Naive thymus-derived CD4-positive, alpha-beta T cell (primary cell): ENCODE measurements around the gene PTPRK. TPM values are rescaled to one million over a fixed set of nuclear protein-coding genes. Genes with fewer than 3 reads are reported as not detected.

Experiments used
- ATAC-seq: fragments of 150-1000 bp; cut with Tn5 transposase; 2 replicates; pipeline ENCODE4 v1.10.0; 2021; ENCODE audit warnings: mild to moderate bottlenecking, moderate library complexity
- CTCF ChIA-PET: fragments of 350-600 bp; sonication (Branson Sonifier 250); formaldehyde crosslinking; loops from one replicate; lab custom pipeline; 2021; ENCODE audit warnings: antibody characterized with exemption; lab: Charles Lee
- POLR2A ChIA-PET: fragments of 350-600 bp; sonication (Branson Sonifier 250); formaldehyde crosslinking; loops from one replicate; lab custom pipeline; 2021; ENCODE audit warnings: antibody characterized with exemption, inconsistent platforms; lab: Charles Lee
- DNase-seq, 9 donors: peaks; one replicate each; pipeline versions ENCODE4 v3.0.0 to v3.0.0-alpha.2; 2020 to 2022; ENCODE audit warnings: mixed read lengths in 1 of 9
- H3K27ac ChIP-seq: one replicate; pipeline ENCODE4 v1.7.0; 2013; ENCODE audit warnings: mild to moderate bottlenecking, low read depth, low read length, moderate library complexity
- H3K27me3 ChIP-seq, 2 donors: one replicate each; pipeline ENCODE4 v1.7.0; 2013; ENCODE audit warnings: low read length in 2 of 2, mild to moderate bottlenecking in 2 of 2, moderate library complexity in 2 of 2; ENCODE audit not compliant: control insufficient read depth in 2 of 2, insufficient read depth in 2 of 2
- H3K36me3 ChIP-seq, 3 experiments: 1 replicate in 2 of 3; 2 replicates in 1 of 3; pipeline ENCODE4 v1.7.0; 2013; ENCODE audit warnings: low read length in 3 of 3, mild to moderate bottlenecking in 3 of 3, moderate library complexity in 1 of 3; ENCODE audit not compliant: insufficient read depth in 3 of 3, control insufficient read depth in 2 of 3
- H3K4me1 ChIP-seq, 2 donors: one replicate each; pipeline ENCODE4 v1.7.0; 2013; ENCODE audit warnings: low read length in 2 of 2, mild to moderate bottlenecking in 2 of 2, moderate library complexity in 1 of 2; ENCODE audit not compliant: control insufficient read depth in 2 of 2, insufficient read depth in 2 of 2
- H3K4me3 ChIP-seq: 2 replicates; pipeline ENCODE4 v1.7.0; 2013; ENCODE audit warnings: mild to moderate bottlenecking, low read length
- H3K9me3 ChIP-seq, 3 experiments: 1 replicate in 2 of 3; 2 replicates in 1 of 3; pipeline ENCODE4 v1.7.0; 2013; ENCODE audit warnings: low read length in 3 of 3; ENCODE audit not compliant: control insufficient read depth in 2 of 3
- H3K27ac Mint-ChIP-seq, 9 donors: one replicate each; pipeline ENCODE4 v1.8.0; 2020 to 2022; ENCODE audit warnings: mixed read lengths in 9 of 9, mild to moderate bottlenecking in 8 of 9, moderate library complexity in 5 of 9, inconsistent platforms in 2 of 9
- H3K27me3 Mint-ChIP-seq, 5 donors: one replicate each; pipeline ENCODE4 v1.8.0; 2021 to 2022; ENCODE audit warnings: mixed read lengths in 5 of 5, mild to moderate bottlenecking in 1 of 5
- H3K36me3 Mint-ChIP-seq, 5 donors: one replicate each; pipeline ENCODE4 v1.8.0; 2020 to 2022; ENCODE audit warnings: mixed read lengths in 5 of 5, mild to moderate bottlenecking in 3 of 5, inconsistent platforms in 1 of 5
- H3K4me1 Mint-ChIP-seq, 7 donors: one replicate each; pipeline ENCODE4 v1.8.0; 2020 to 2022; ENCODE audit warnings: mixed read lengths in 7 of 7, mild to moderate bottlenecking in 3 of 7, inconsistent platforms in 1 of 7
- H3K4me3 Mint-ChIP-seq, 10 donors: one replicate each; pipeline ENCODE4 v1.8.0; 2020 to 2022; ENCODE audit warnings: mild to moderate bottlenecking in 10 of 10, mixed read lengths in 10 of 10, moderate library complexity in 6 of 10, inconsistent platforms in 2 of 10
- H3K9me3 Mint-ChIP-seq, 11 donors: one replicate each; pipeline ENCODE4 v1.8.0; 2020 to 2022; ENCODE audit warnings: mixed read lengths in 11 of 11, mild to moderate bottlenecking in 4 of 11, inconsistent platforms in 1 of 11, moderate library complexity in 1 of 11
- intact Hi-C, 2 donors: fragments of 100-400 bp; cut with micrococcal nuclease; formaldehyde crosslinking; loops; one replicate each; pipeline ENCODE4 v1.15.1; 2023
- polyA plus RNA-seq, 2 donors: library from polyadenylated mRNA; unstranded; fragments of 300-500 nt; fragmentation: Illumina TruSeq; gene quantifications; one replicate each; pipeline ENCODE4 v1.2.3, GENCODE V29; 2021
- total RNA-seq, 6 experiments: library from RNA in 5 of 6; stranded (reverse) in 5 of 6; gene quantifications; 1 replicate in 5 of 6; 2 replicates in 1 of 6; pipeline ENCODE4 v1.2.3 and lab custom pipeline; 2021 to 2026

The PTPRK gene
- total and polyA plus RNA-seq, 7 experiments from 2014 or later = 1.3 to 6.5 (median 2.3) TPM

DNA sequence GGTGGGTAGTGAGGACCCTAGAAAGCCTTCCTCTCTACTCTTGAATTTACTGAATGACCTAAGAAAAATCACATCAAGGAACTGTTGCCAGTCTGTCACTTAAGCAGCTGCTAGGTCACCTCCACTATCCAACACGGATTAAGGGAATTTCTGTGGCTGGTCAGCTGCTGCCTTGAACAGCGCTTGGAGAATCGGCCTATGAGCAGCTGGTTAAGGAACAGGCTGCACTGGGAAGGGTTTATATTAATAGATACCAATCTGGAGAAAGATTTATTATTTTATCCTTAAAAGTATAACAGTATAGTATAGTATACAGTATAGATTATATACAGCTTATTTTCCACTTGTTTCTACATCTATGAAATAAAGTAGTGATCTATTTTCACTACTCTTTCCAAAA lies 6.5 kb downstream of the PTPRK start:
- H3K27ac Mint-ChIP-seq = no peak overlapping the region
- Histone ChIP-seq H3K27me3 (no peaks in the 10 kb centered on the region), H3K9me3 (no peaks in the 10 kb centered on the region), H3K4me3 (no peak overlapping the region), H3K4me1 (peaks cover 4 to 5% of the 10 kb centered on the region in 2 donors), H3K27ac (no peak overlapping the region), H3K36me3 (no peaks in the 10 kb centered on the region)
- H3K27me3 Mint-ChIP-seq = peaks cover 26 to 57% (median 44%) of the 10 kb centered on the region in 5 donors
- intact Hi-C loops = no loop called here
- DNase-seq (no peak), ATAC-seq (no peak)
- no peak overlapping the region for H3K4me3 Mint-ChIP-seq
- H3K9me3 Mint-ChIP-seq = no peaks in the 10 kb centered on the region
- ChIA-PET CTCF (interaction anchor here (0.6 to 1.9 kb wide), 2 partner anchors 16 to 658 kb away, joined by 3 to 5 read pairs; no protein-coding TSS in a partner anchor), POLR2A (interaction anchor here (0.8 kb wide), 1 partner anchor 679 kb away, joined by 3 read pairs; no protein-coding TSS in a partner anchor)
- peaks cover 3 to 6% (median 5%) of the 10 kb centered on the region in 7 donors for H3K4me1 Mint-ChIP-seq
- no peaks in the 10 kb centered on the region for H3K36me3 Mint-ChIP-seq

DNA sequence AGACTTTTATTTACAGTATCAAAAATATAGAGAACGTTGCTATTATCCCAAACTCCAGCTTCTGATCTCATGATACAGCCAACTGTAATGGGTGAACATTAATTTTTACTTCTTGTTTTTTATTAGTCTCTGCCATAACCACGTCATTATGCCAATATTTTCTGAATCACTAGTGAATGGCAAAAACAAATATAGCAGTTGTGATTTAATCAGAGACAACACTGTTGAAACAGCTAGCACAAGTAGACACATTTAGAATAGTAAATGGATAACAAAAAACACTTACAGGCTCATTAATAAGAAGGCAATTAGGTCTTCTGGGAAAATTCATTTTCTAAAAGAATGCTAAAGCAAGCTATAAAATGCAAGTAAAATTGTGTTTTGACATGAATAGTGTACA lies 8.1 kb downstream of the PTPRK start:
- Histone ChIP-seq H3K27me3 (no peaks in the 10 kb centered on the region), H3K4me3 (no peak overlapping the region), H3K27ac (no peak overlapping the region), H3K4me1 (no peaks in the 10 kb centered on the region), H3K9me3 (no peaks in the 10 kb centered on the region), H3K36me3 (no peaks in the 10 kb centered on the region)
- ChIA-PET CTCF (no interaction called here), POLR2A (no interaction called here)
- no peak overlapping the region for H3K4me3 Mint-ChIP-seq
- no peak overlapping the region for H3K27ac Mint-ChIP-seq
- ATAC-seq (no peak), DNase-seq (no peak)
- H3K9me3 Mint-ChIP-seq = no peaks in the 10 kb centered on the region
- no peaks in the 10 kb centered on the region for H3K36me3 Mint-ChIP-seq
- H3K4me1 Mint-ChIP-seq = no peaks in the 10 kb centered on the region
- peaks cover 13 to 42% (median 31%) of the 10 kb centered on the region in 5 donors for H3K27me3 Mint-ChIP-seq
- intact Hi-C loops = no loop called here

DNA sequence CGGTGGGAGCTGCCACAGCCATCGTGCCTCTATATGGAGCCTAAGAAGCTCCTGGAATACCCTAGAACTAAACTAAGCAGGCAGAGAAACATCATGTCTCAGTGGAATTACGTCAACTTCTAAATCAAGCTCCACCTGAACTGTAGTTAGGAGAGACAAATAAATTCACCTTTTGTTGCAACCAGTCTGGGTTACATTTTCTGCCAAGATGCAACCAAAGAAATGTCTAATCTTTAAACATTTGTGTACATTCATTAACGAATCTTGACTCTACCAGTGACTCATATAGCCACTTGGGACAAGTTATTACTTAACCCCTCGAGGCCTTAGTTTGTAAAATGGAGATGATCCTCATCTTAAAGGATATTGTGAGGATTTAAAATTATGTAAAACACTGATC lies 8.9 kb downstream of the PTPRK start:
- POLR2A ChIA-PET = no interaction called here
- H3K27ac Mint-ChIP-seq = no peak overlapping the region
- ATAC-seq (no peak), DNase-seq (no peak)
- H3K27ac ChIP-seq = no peak overlapping the region
- no peaks in the 10 kb centered on the region for H3K4me1 Mint-ChIP-seq
- peaks cover 6 to 34% (median 23%) of the 10 kb centered on the region in 5 donors for H3K27me3 Mint-ChIP-seq
- no peaks in the 10 kb centered on the region for H3K36me3 ChIP-seq
- no peaks in the 10 kb centered on the region for H3K9me3 Mint-ChIP-seq
- H3K4me3 Mint-ChIP-seq = no peak overlapping the region
- H3K4me1 ChIP-seq = no peaks in the 10 kb centered on the region
- intact Hi-C loops = no loop called here
- no peaks in the 10 kb centered on the region for H3K27me3 ChIP-seq
- H3K36me3 Mint-ChIP-seq = no peaks in the 10 kb centered on the region
- no peak overlapping the region for H3K4me3 ChIP-seq
- CTCF ChIA-PET = interaction anchor here (0.6 kb wide), 1 partner anchor 21 kb away, joined by 3 read pairs; no protein-coding TSS in a partner anchor
- no peaks in the 10 kb centered on the region for H3K9me3 ChIP-seq

DNA sequence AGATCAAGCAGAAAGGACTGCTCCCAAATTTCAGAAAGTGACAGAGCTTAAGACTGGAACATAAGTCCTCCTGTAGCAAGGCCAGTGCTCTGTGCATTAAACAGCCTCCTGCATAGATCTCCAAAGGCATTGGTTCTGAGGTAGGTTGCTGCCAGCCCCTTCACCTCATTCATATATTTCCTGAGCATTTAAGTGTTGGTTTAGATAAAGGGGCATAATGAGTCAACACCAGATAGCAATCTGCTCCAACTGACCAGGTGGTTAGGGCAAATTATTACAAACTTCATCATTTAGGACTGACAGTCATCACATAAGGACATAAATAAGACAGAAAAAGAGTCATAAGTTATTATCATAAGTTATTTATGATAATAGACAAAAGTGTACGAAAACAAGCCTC lies 10.7 kb downstream of the PTPRK start:
- no peak overlapping the region for H3K4me3 Mint-ChIP-seq
- DNase-seq = no peak
- H3K27ac Mint-ChIP-seq = no peak overlapping the region

DNA sequence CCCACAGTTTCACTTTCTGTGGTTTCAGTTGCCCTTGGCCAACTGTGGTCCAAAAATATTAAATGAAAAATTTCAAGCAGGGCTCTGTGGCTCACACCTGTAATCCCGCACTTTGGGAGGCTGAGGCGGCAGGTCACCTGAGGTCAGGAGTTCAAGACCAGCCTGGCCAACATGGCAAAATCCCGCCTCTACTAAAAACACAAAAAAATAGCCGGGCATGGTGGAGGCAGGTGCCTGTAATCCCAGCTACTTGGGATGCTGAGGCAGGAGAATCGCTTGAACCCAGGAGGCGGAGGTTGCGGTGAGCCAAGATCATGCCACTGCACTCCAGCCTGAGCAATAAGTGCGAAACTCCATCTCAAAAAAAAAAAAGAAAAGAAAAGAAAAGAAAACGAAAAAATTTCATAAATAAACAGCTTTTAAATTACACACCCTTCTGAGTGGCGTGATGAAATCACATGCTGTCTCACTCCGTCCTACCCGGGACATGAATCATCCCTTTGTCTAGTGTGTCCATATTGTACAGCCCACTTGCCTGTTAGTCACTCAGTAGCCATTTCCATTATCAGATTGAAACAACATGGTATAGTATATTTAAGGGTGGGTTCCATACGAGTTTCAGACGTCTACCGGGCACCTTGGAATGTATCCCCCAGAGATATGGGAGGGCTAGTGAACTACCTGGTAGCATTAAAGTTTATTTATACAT lies 11.7 kb downstream of the PTPRK start:
- Histone ChIP-seq H3K4me3 (no peak overlapping the region), H3K4me1 (no peaks in the 10 kb centered on the region), H3K36me3 (no peaks in the 10 kb centered on the region), H3K9me3 (no peaks in the 10 kb centered on the region), H3K27me3 (no peaks in the 10 kb centered on the region), H3K27ac (no peak overlapping the region)
- peaks cover 0 to 13% (median 11%) of the 10 kb centered on the region in 5 donors for H3K27me3 Mint-ChIP-seq
- intact Hi-C loops = no loop called here
- ATAC-seq (no peak), DNase-seq (no peak)
- H3K4me1 Mint-ChIP-seq = no peaks in the 10 kb centered on the region
- no peaks in the 10 kb centered on the region for H3K36me3 Mint-ChIP-seq
- no peak overlapping the region for H3K4me3 Mint-ChIP-seq
- POLR2A ChIA-PET = no interaction called here
- H3K9me3 Mint-ChIP-seq = no peaks in the 10 kb centered on the region
- CTCF ChIA-PET = no interaction called here
- H3K27ac Mint-ChIP-seq = no peak overlapping the region

More for the DNA sequence above, 10.7 kb downstream of the PTPRK start:
- intact Hi-C loops = no loop called here
- CTCF ChIA-PET = interaction anchor here (0.8 kb wide), 1 partner anchor 1247 kb away, joined by 3 read pairs; no protein-coding TSS in a partner anchor
- no peaks in the 10 kb centered on the region for H3K4me1 ChIP-seq
- peaks cover 0 to 19% (median 16%) of the 10 kb centered on the region in 5 donors for H3K27me3 Mint-ChIP-seq
- no peaks in the 10 kb centered on the region for H3K36me3 Mint-ChIP-seq
- H3K9me3 ChIP-seq = no peaks in the 10 kb centered on the region
- no peaks in the 10 kb centered on the region for H3K4me1 Mint-ChIP-seq
- no peak overlapping the region for H3K27ac ChIP-seq
- H3K4me3 ChIP-seq = no peak overlapping the region
- no peaks in the 10 kb centered on the region for H3K36me3 ChIP-seq
- H3K27me3 ChIP-seq = no peaks in the 10 kb centered on the region
- H3K9me3 Mint-ChIP-seq = no peaks in the 10 kb centered on the region
- POLR2A ChIA-PET = no interaction called here
- no peak for ATAC-seq

DNA sequence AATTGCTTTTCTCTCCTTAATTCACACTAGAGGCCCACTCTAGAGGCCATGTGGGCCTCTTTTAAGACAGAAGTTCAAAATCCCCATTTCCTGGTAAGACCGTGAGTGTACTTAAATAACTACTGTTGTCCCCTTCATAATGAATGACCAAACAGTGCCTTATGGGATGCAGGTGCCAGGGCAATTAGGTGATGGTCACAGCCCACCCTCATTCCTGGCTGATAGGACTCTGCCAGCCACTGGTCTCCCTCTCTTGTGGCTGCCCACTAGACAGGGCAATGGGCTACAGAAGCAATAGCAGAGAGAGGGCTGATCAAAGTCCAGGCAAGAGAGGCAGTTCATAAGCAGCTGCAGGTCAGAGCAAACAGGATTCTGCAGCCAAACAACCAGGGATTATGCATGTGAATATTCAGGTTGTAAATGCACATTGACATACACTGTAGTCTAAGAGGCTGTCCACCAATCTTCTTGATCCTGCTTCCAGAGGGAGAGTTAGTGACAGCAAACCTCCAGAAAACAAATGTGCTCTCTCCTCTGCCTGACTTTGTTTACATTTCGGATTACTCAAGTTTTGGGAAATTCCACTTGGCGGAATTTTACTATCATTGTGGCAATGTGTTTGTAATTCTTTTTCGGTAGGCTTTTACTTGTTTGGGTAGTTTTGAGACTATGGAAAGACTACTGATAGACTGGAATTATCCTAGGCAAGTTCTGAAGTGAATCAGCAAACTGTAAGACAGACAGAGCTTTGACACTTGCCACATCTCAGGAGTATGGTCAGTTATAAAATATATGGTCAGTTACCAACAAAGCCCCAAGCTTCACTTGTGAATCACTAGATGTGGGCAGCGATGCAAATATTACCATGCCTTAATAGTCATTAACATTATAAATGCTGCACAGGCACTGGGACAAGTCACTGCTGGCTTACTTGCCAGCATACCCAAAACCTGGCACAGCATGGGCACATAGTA lies 12.8 kb downstream of the PTPRK start:
- Histone ChIP-seq H3K9me3 (no peaks in the 10 kb centered on the region), H3K36me3 (no peaks in the 10 kb centered on the region), H3K27ac (no peak overlapping the region), H3K4me1 (no peaks in the 10 kb centered on the region), H3K27me3 (no peaks in the 10 kb centered on the region), H3K4me3 (no peak overlapping the region)
- no peaks in the 10 kb centered on the region for H3K9me3 Mint-ChIP-seq
- no peaks in the 10 kb centered on the region for H3K4me1 Mint-ChIP-seq
- no peak for ATAC-seq
- DNase-seq = no peak
- POLR2A ChIA-PET = no interaction called here
- H3K27me3 Mint-ChIP-seq = peaks cover 0 to 15% (median 11%) of the 10 kb centered on the region in 5 donors
- H3K27ac Mint-ChIP-seq = no peak overlapping the region
- no peak overlapping the region for H3K4me3 Mint-ChIP-seq
- CTCF ChIA-PET = no interaction called here
- H3K36me3 Mint-ChIP-seq = no peaks in the 10 kb centered on the region
- intact Hi-C loops = no loop called here
